ENCODE results near the gene RELB. TPM values are rescaled to one million over a fixed set of nuclear protein-coding genes. Genes with fewer than 3 reads are reported as not detected.

Gene RELB
- total and polyA plus RNA-seq, 7 experiments from 2014 or later: 13.4 to 87.3 (median 33.0) TPM

DNA sequence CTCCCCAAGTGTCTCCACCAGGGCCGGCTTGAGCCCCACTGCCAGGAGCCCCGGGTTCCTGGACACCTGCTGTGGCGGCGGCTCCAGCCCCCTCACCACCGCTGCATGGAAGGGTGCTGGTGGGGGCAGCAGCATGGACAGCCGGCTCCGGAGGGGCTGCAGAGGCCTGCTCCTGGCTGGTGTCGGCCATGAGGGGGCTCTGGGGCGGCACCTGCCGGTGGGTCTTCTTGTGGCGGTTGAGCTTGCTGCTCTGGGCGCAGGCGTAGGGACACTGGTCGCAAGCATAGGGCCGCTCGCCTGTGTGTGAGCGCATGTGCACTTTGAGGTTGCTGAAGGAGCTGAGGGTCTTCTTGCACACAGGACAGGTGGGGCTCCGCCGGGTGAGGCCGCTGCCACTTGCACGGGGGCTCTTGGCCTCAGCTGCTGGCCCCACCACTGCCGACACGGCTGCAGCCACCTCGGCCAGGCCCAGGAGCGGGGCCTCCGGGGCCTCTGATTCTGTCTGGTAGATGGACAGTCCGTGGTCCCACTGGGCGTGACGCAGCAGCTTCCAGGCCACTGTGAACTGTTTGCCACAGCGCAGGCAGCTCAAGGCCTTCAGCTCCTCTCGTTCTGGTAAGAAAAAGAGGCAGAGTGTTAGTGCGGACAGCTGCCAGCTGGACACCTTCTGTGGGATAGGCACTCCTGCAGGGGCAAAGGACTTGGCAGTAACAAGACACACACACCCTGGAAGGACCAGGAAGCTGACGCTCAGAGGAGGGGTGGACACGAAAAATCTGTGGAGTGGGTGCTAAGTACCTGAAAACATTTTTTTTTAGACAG is 70.9 kb downstream of the RELB start:
- no peaks in the 10 kb centered on the region for H3K9me3 ChIP-seq (ENCODE audit: control insufficient read depth in 2 of 3, low read length in 3 of 3)
- Mint-ChIP-seq H3K27ac (peak overlapping the region in 2 of 9 donors; percentile 38 to 64), H3K4me3 (no peak overlapping the region), H3K9me3 (no peaks in the 10 kb centered on the region), H3K27me3 (no peaks in the 10 kb centered on the region), H3K4me1 (peaks cover 7 to 12% (median 9%) of the 10 kb centered on the region in 7 donors), H3K36me3 (peaks cover 0 to 14% (median 0%) of the 10 kb centered on the region in 5 donors)
- H3K4me1 ChIP-seq (ENCODE audit: control insufficient read depth in 2 of 2, insufficient read depth in 2 of 2, low read length in 2 of 2): peaks cover 8 to 11% of the 10 kb centered on the region in 2 donors
- intact Hi-C loops (cut with micrococcal nuclease): no loop called here
- H3K27me3 ChIP-seq (ENCODE audit: control insufficient read depth in 2 of 2, insufficient read depth in 2 of 2, low read length in 2 of 2): no peaks in the 10 kb centered on the region
- ChIA-PET CTCF (no interaction called here), POLR2A (no interaction called here)
- no peak overlapping the region for H3K4me3 ChIP-seq (ENCODE audit: low read length)
- ATAC-seq: no peak
- H3K36me3 ChIP-seq (ENCODE audit: control insufficient read depth in 2 of 3, insufficient read depth in 3 of 3, low read length in 3 of 3): peaks cover 0 to 49% (median 7%) of the 10 kb centered on the region in 3 experiments
- H3K27ac ChIP-seq (ENCODE audit: low read depth, low read length): no peak overlapping the region
- DNase-seq: no peak

DNA sequence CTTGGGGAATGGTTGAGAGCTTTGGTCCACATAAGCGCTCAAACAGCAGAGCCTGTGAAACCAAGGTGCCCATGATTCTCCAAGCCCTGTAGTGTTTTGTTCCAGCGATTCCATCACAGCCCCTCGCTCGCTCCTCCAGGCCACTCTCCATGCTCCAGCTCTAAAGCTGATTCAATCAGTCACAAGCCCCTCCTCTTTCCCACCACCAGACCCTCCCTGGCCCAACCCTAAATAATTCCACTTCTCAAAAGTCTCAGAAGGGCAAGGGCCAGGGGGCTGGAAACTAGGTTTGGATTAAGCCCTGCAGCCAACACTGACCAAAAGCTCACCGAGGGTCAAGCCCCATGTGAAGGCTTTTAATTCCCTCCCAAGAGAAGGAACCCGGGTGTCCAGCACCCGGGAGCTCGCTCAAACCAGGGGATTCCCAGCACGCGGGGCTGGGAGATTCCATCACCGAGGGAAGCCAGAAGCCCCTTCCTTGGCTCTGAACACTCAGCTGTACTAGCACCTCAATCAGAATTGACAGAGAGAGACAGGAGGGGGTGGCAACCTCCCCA is 73.6 kb downstream of the RELB start:
- H3K4me1 Mint-ChIP-seq: peaks cover 19 to 28% (median 26%) of the 10 kb centered on the region in 7 donors
- H3K27me3 Mint-ChIP-seq: no peaks in the 10 kb centered on the region
- ChIA-PET POLR2A (interaction anchor here (0.5 to 1.3 kb wide), 2 partner anchors 17 to 43 kb away, joined by 4 to 6 read pairs; no protein-coding TSS in a partner anchor), CTCF (interaction anchor here (1.0 to 1.1 kb wide), 2 partner anchors 15 to 30 kb away, joined by 3 read pairs; no protein-coding TSS in a partner anchor)
- peaks cover 0 to 7% (median 0%) of the 10 kb centered on the region in 5 donors for H3K36me3 Mint-ChIP-seq
- intact Hi-C loops (cut with micrococcal nuclease): loop anchor here (5.0 kb wide), 2 partner anchors 73 to 102 kb away; partner anchors contain the start of genes RELB (in 2 of the 2), BLOC1S3 (in 1 of the 2) and TRAPPC6A (in 1 of the 2)
- no peaks in the 10 kb centered on the region for H3K27me3 ChIP-seq (ENCODE audit: control insufficient read depth in 2 of 2, insufficient read depth in 2 of 2, low read length in 2 of 2)
- H3K4me1 ChIP-seq (ENCODE audit: control insufficient read depth in 2 of 2, insufficient read depth in 2 of 2, low read length in 2 of 2): peaks cover 22 to 25% of the 10 kb centered on the region in 2 donors
- H3K36me3 ChIP-seq (ENCODE audit: control insufficient read depth in 2 of 3, insufficient read depth in 3 of 3, low read length in 3 of 3): peaks cover 0 to 30% (median 5%) of the 10 kb centered on the region in 3 experiments
- peak overlapping the region in 9 of 10 donors; percentile 11 to 86 (median 51) for H3K4me3 Mint-ChIP-seq
- ATAC-seq: no peak
- H3K4me3 ChIP-seq (ENCODE audit: low read length): no peak overlapping the region
- H3K27ac ChIP-seq (ENCODE audit: low read depth, low read length): peak overlapping the region; percentile 21
- H3K9me3 ChIP-seq (ENCODE audit: control insufficient read depth in 2 of 3, low read length in 3 of 3): no peaks in the 10 kb centered on the region
- no peaks in the 10 kb centered on the region for H3K9me3 Mint-ChIP-seq
- H3K27ac Mint-ChIP-seq: peak overlapping the region in 7 of 9 donors; percentile 1 to 79 (median 42)
- no peak for DNase-seq

DNA sequence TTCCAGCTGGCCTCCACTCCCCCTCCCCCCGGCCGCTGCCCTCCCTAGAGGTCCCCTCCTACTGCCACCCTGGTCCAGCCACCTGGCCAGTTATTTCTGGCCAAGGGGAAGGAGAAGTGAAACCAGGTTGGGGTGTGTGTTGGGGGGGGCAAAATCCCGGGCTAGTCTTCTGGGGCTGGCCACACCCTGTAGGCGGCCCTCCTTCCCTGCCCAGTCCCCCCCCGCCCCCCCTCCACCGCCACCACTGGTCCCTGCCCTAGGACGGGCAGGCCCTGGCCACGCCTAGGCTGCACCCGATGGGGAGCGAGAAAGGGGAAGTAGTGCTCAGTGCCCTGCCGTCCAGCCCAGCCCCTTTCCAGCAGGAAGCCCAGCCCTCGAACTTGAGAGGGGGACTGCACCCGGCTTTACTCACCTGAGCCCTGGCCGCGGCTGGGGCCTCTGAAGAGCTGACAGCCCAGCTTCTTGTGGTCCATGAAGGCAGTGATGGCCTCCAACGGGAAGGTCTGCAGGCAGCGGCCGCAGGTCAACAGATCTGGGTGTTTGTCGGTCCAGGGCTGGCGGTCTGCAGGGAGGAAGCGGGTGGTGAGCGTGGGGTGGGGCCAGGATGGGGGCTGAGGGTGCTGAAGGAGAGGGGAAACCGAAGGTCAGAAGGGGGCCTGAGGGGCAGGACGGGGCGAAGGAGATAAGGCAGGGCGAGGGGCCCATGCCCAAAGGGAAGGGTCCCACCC is 74.2 kb downstream of the RELB start:
- CTCF ChIA-PET: interaction anchor here (1.1 kb wide), 1 partner anchor 16 kb away, joined by 3 read pairs; no protein-coding TSS in a partner anchor
- POLR2A ChIA-PET: interaction anchor here (0.5 to 1.3 kb wide), 3 partner anchors 16 to 1321 kb away, joined by 3 to 6 read pairs (median 4); partner anchors contain the start of gene SMG9
- Mint-ChIP-seq H3K4me1 (peaks cover 21 to 35% (median 31%) of the 10 kb centered on the region in 7 donors), H3K4me3 (peak overlapping the region; percentile 50 to 86 (median 76)), H3K27ac (peak overlapping the region in 4 of 9 donors; percentile 5 to 74 (median 12)), H3K27me3 (no peaks in the 10 kb centered on the region), H3K9me3 (no peaks in the 10 kb centered on the region), H3K36me3 (peaks cover 0 to 2% (median 0%) of the 10 kb centered on the region in 5 donors)
- peak overlapping the region; percentile 58 for H3K4me3 ChIP-seq (ENCODE audit: low read length)
- H3K4me1 ChIP-seq (ENCODE audit: control insufficient read depth in 2 of 2, insufficient read depth in 2 of 2, low read length in 2 of 2): peaks cover 22 to 31% of the 10 kb centered on the region in 2 donors
- no peaks in the 10 kb centered on the region for H3K27me3 ChIP-seq (ENCODE audit: control insufficient read depth in 2 of 2, insufficient read depth in 2 of 2, low read length in 2 of 2)
- DNase-seq: peak in 3 of 9 donors; percentile 30 to 38 (median 32)
- no peaks in the 10 kb centered on the region for H3K9me3 ChIP-seq (ENCODE audit: control insufficient read depth in 2 of 3, low read length in 3 of 3)
- H3K27ac ChIP-seq (ENCODE audit: low read depth, low read length): peak overlapping the region; percentile 38
- ATAC-seq: peak; percentile 72
- peaks cover 0 to 24% (median 0%) of the 10 kb centered on the region in 3 experiments for H3K36me3 ChIP-seq (ENCODE audit: control insufficient read depth in 2 of 3, insufficient read depth in 3 of 3, low read length in 3 of 3)
- intact Hi-C loops (cut with micrococcal nuclease): loop anchor here (1.0 to 5.0 kb wide), 4 partner anchors 16 to 102 kb away; partner anchors contain the start of genes CLASRP (in 2 of the 2), RELB (in 2 of the 2), BLOC1S3 (in 1 of the 2) and TRAPPC6A (in 1 of the 2)

DNA sequence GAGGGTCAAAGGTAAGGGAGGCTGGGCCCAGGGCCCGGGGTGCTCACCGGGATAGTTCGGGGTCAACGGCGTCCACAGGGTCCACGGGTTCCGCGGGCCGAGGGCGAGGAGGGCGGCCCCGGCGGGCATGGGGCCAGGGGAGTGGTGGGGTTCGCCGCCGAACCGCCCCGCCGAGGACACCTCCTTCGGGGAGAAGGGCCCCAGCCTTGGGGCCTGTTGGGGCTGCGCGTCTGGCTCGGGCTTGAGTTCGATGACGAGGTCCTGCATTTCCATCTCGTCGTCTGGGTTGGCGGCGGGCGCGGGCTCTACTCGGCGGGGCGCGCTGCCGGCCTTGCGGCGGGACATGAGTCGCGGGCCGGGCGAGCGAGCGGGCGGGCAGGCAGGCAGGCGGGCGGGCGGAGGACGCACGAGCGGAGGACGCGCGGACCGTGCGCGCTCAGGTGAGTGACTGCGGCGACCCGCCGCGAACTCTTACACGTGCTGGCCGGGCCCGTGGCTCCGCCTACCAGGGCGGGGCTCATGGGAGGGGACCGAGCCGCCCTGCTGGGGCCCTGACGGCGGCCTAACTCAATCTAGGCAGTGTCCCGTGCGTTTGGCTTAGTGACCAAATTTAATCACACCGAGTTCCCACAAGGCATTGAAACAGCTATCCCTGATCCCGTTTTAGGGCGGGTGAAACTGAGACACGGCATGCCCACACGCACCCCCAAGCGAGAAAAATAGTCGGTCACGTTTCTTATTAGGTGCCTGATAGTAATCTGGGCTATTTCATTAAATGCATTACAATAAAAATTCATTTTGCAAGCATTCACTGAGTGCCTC is 75.0 kb downstream of the RELB start, which contains the start of gene ZNF296:
ZNF296 (minus strand) TSS at position 450 of the 822 bp plus-strand sequence; CDS start at position 345, 105 bp downstream.
- peak; percentile 73 for ATAC-seq
- no peaks in the 10 kb centered on the region for H3K9me3 ChIP-seq (ENCODE audit: control insufficient read depth in 2 of 3, low read length in 3 of 3)
- Mint-ChIP-seq H3K36me3 (no peaks in the 10 kb centered on the region), H3K27ac (peak within 1 kb of the TSS in 7 of 9 donors; percentile 19 to 95 (median 76)), H3K4me3 (peak within 1 kb of the TSS; percentile 55 to 86 (median 76)), H3K4me1 (peaks cover 21 to 40% (median 35%) of the 10 kb centered on the region in 7 donors), H3K9me3 (no peaks in the 10 kb centered on the region), H3K27me3 (no peaks in the 10 kb centered on the region)
- peak within 1 kb of the TSS; percentile 38 for H3K27ac ChIP-seq (ENCODE audit: low read depth, low read length)
- peak within 1 kb of the TSS; percentile 58 for H3K4me3 ChIP-seq (ENCODE audit: low read length)
- peaks cover 22 to 31% of the 10 kb centered on the region in 2 donors for H3K4me1 ChIP-seq (ENCODE audit: control insufficient read depth in 2 of 2, insufficient read depth in 2 of 2, low read length in 2 of 2)
- DNase-seq: peak; percentile 52 to 87 (median 65)
- POLR2A ChIA-PET: interaction anchor here (0.6 to 1.6 kb wide), 3 partner anchors 16 to 1322 kb away, joined by 3 to 13 read pairs (median 4); partner anchors contain the start of genes PPP1R37 and SMG9
- intact Hi-C loops (cut with micrococcal nuclease): loop anchor here (1.0 to 5.0 kb wide), 4 partner anchors 17 to 101 kb away; partner anchors contain the start of genes CLASRP (in 2 of the 2), RELB (in 2 of the 2), BLOC1S3 (in 1 of the 2) and TRAPPC6A (in 1 of the 2)
- CTCF ChIA-PET: no interaction called here
- peaks cover 0 to 16% (median 0%) of the 10 kb centered on the region in 3 experiments for H3K36me3 ChIP-seq (ENCODE audit: control insufficient read depth in 2 of 3, insufficient read depth in 3 of 3, low read length in 3 of 3)
- no peaks in the 10 kb centered on the region for H3K27me3 ChIP-seq (ENCODE audit: control insufficient read depth in 2 of 2, insufficient read depth in 2 of 2, low read length in 2 of 2)

- Mint-ChIP-seq H3K9me3 (no peaks in the 10 kb centered on the region), H3K4me3 (peak overlapping the region; percentile 55 to 86 (median 74)), H3K27me3 (no peaks in the 10 kb centered on the region), H3K27ac (peak overlapping the region in 8 of 9 donors; percentile 19 to 95 (median 65)), H3K4me1 (peaks cover 29 to 49% (median 43%) of the 10 kb centered on the region in 7 donors), H3K36me3 (peaks cover 5 to 7% (median 7%) of the 10 kb centered on the region in 5 donors)
- Histone ChIP-seq H3K27ac (ENCODE audit: low read depth, low read length) (no peak overlapping the region), H3K9me3 (ENCODE audit: control insufficient read depth in 2 of 3, low read length in 3 of 3) (no peaks in the 10 kb centered on the region), H3K4me3 (ENCODE audit: low read length) (peak overlapping the region; percentile 58), H3K36me3 (ENCODE audit: control insufficient read depth in 2 of 3, insufficient read depth in 3 of 3, low read length in 3 of 3) (peaks cover 0 to 14% (median 0%) of the 10 kb centered on the region in 3 experiments), H3K27me3 (ENCODE audit: control insufficient read depth in 2 of 2, insufficient read depth in 2 of 2, low read length in 2 of 2) (no peaks in the 10 kb centered on the region), H3K4me1 (ENCODE audit: control insufficient read depth in 2 of 2, insufficient read depth in 2 of 2, low read length in 2 of 2) (peaks cover 22 to 31% of the 10 kb centered on the region in 2 donors)
- CTCF ChIA-PET: no interaction called here
- POLR2A ChIA-PET: interaction anchor here (1.4 to 1.6 kb wide), 2 partner anchors 15 to 37 kb away, joined by 4 to 13 read pairs; partner anchors contain the start of gene PPP1R37
- DNase-seq (no peak), ATAC-seq (no peak)
- intact Hi-C loops (cut with micrococcal nuclease): loop anchor here (1.0 to 5.0 kb wide), 4 partner anchors 18 to 100 kb away; partner anchors contain the start of genes CLASRP (in 2 of the 2), RELB (in 2 of the 2), BLOC1S3 (in 1 of the 2) and TRAPPC6A (in 1 of the 2)
Observed at GRCh38 chr19:45076851-45077730, 75.8 kb downstream of the RELB start.
